LNCAP (cell line): ENCODE results near the gene CD300LB.

Experiments
- CTCF ChIP-seq: fragments of 450-650 bp; IDR thresholded peaks from 2 replicates; pipeline ENCODE4 v1.5.1; 2017; ENCODE audit warnings: mild to moderate bottlenecking

The CD300LB gene

GRCh38 chr17:74527756-74528155, 3.5 kb downstream of the CD300LB start:
- no peak for TF ChIP-seq CTCF

- TF ChIP-seq CTCF = no peak
These were observed 4.2 kb downstream of the CD300LB start for GRCh38 chr17:74527081-74527480.

GRCh38 chr17:74526681-74527080, 4.6 kb downstream of the CD300LB start:
- no peak for TF ChIP-seq CTCF

GRCh38 chr17:74525781-74526288, 5.4 kb downstream of the CD300LB start:
- no peak for TF ChIP-seq CTCF

GRCh38 chr17:74525465-74525725, 5.9 kb downstream of the CD300LB start:
- TF ChIP-seq CTCF = no peak

GRCh38 chr17:74524653-74525464, 6.4 kb downstream of the CD300LB start:
- TF ChIP-seq CTCF = no peak

- no peak for TF ChIP-seq CTCF
These were observed 8.0 kb downstream of the CD300LB start for GRCh38 chr17:74523308-74523707.
